NCI-H2171 treated with DMSO at 0.1 percent for 48 hours (cell line): Measurements from ENCODE around the gene COL9A1.

ENCODE experiments used
- DNase-seq: peaks from one replicate; lab custom pipeline; 2025; lab: John Stamatoyannopoulos, UW

The COL9A1 gene

GRCh38 chr6:70225055-70225454, 77.8 kb downstream of the COL9A1 start:
- DNase-seq, result no peak

GRCh38 chr6:70222439-70222749, 80.5 kb downstream of the COL9A1 start:
- no peak for DNase-seq

- no peak for DNase-seq
Measured at GRCh38 chr6:70221715-70222438, 81.0 kb downstream of the COL9A1 start.

- peak; percentile 61 for DNase-seq
Measured at GRCh38 chr6:70221025-70221714, 81.7 kb downstream of the COL9A1 start.

DNA sequence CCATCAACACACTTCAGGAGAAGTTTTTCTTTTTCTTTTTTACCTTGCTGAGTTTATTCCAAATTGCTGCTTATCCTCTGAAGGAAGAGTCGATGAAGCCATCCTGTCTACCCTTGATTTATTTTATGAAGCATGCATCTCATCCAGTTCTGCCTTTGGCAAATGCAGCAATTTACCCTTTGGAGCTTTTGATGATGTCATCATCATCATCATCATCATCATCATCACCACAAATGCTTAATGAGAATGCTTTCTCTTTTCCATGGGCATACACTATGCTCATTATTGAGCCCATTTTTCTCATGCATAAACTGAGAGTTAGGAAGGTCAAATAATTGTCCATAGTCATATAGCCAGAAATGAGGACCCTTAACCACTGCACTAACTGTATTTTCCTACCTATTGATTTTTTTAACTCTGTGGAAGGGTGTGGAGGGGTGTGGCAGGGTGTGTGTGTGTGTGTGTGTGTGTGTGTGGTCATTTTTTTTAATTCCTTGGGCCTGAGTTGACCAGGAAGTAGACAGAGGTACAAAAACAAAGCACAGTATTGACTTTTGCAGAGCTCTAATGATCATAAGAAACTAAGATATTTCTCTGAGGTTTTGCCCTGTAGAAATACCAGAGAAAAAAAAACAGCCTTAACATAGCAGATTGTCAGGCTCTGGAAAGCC, 82.8 kb downstream of the COL9A1 start:
- DNase-seq, result no peak

DNA sequence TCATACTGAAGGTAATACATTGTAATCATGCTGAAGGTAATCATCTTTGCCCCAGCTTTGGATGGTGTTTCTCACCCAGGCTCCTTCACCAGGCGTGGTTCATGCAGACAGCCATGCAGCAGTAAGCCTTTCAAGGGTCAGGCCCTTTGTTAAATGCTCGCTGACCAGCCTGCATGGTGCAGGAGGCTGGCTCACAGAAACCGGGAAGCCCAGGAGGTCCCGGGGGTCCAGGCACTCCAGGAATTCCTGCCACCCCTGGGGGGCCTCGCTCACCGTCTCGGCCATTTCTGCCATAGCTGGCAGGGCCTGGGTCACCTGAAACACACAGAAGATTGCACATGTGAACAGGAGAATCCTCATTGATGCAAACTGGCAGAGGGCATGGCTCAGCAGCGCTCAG, 86.1 kb downstream of the COL9A1 start:
- no peak for DNase-seq

DNA sequence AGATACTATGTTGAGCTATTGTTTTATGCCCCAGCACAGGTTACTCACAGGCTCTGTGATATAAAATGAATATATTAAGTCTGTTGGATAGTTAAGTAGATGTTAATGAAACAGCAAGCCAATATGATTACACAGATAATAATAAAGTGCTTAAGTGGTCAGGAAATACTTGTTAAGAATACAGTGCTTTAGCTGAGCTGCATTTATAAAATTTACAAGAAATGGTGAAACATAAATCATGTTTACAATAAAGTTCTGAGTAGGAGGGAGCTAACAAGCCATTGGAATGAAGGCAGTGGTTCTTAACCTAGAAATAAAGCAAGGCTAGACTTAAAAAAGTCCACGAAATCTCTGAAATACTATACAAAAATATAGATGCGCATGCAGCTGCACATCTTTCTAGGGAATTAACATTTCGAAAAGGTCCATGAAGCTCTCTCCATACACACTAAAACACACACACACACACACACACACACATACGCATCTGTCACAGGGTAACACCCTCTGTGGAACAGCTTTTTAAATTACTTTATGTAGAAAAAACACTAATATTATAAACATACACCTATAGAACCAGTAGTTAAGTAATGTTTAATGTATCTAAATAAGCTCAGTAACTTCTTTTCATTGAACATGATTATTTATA, 87.3 kb downstream of the COL9A1 start:
- DNase-seq, result no peak

GRCh38 chr6:70210462-70210861, 92.4 kb downstream of the COL9A1 start:
- DNase-seq, result peak; percentile 12

- DNase-seq, result no peak
Measured at GRCh38 chr6:70208235-70208790, 94.6 kb downstream of the COL9A1 start.

DNA sequence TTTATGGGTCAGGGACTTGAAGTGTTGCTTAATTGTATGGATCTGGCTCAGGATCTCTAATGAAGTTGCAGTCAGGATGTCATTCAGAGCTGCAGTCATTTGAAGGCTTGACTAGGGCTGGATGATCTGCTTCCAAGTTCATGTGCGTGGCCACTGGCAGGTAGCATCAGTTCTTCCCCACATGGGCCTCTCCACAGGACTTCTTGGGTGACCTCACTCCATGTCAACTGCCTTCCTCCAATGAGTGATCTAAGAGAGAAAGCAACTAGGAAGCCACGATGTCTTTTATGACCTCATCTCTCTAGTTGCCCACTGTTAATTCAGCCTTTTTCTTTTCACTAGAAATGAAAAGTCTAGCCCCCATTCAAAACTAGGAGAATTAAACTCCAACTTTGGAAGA, 104.1 kb downstream of the COL9A1 start:
- DNase-seq, result no peak

DNA sequence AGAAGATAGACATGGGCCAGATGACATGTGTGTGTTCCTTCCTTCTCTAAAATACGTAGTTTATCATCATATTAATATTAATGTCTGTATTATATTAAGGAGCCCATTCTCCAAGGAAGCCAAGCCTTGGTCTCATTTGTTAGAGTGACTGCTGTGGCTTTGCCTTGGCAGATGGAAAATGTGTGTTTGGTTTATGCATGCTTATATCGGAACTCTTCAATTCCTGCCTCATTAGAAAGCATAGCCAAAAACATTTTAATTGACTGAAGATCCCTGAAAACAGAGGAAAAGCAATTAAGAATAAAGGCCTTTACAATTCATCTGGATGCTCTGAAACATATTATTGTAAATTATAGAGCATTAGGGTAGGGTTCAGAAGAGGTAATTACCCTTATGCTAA, 106.4 kb downstream of the COL9A1 start:
- DNase-seq, result no peak

DNA sequence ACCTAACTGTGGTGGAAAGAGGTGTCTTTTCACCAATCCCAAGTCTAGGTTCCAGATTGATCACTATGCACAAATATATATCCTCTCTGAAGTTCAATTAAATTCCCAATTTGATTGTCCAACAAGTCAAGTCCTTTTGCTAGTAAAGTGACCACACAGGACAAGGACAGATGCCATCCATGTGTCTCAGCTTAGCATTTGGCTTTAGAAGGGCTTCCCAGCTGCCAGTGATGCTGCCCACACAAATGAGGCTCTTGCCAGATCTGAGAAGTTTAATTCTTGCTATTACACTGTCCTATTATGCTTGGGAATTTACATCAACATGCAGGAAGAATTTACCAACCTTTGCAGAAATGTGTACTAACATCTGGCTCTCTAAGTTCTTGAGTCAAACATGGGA, 108.5 kb downstream of the COL9A1 start:
- no peak for DNase-seq

GRCh38 chr6:70188202-70188601, 114.7 kb downstream of the COL9A1 start:
- no peak for DNase-seq

DNA sequence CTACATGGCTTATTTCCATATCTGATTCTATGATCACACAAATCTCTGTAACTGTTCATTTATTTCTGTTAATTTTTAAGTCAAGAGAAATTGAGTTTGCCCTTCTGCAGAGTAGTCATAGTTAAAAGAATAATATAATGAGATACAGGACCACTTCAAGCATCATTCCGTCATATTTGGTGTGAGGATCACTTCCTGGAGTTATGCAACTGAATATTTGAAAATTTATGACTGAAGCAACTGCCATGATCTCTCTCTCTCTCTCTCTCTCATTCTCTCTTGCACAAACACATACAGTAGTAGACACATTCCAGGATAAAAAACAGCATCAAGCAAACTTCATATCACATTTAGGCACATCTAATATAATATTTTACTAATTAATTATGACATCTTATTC, 116.4 kb downstream of the COL9A1 start:
- DNase-seq, result no peak

DNA sequence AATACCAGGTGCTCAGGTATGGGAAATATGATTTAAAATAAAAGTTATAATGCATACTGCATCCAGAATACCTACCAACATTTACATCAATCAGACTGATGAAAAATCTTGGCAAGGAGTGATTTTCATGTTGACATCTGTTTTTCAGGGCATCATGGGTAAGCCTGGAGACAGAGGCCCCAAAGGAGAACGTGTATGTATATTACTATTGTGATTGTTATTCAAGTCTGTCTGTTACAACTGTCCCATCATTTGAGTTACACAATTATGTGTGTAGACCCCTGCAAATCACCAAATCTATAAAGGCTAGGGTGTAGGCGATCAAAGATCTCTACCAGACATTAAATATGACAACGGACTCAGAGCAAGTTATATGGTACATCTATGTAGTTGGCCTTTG, 118.2 kb downstream of the COL9A1 start:
- DNase-seq, result no peak

DNA sequence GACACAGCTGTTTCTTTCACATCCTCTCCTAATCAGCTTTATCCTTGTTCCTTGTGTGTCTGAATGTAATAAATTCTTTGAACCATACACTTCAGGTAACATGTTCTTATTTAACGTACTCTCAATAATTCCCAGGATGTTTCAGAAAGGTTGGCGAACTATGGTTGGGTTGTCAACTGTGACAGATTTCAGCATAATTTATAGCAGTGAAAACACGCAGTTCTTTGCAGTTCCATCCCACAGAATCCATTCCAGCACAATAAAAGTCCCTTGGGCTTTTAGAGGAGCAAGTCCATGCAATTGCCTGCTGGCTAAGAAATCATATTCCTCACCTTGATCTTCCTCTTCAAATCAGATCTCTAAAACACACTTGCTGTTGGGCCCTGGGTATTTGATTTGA, 119.3 kb downstream of the COL9A1 start:
- DNase-seq, result peak; percentile 50

GRCh38 chr6:70180901-70181599, 121.8 kb downstream of the COL9A1 start:
- peak; percentile 46 for DNase-seq

GRCh38 chr6:70180183-70180900, 122.5 kb downstream of the COL9A1 start:
- DNase-seq, result no peak

GRCh38 chr6:70176842-70177550, 125.9 kb downstream of the COL9A1 start:
- no peak for DNase-seq

DNA sequence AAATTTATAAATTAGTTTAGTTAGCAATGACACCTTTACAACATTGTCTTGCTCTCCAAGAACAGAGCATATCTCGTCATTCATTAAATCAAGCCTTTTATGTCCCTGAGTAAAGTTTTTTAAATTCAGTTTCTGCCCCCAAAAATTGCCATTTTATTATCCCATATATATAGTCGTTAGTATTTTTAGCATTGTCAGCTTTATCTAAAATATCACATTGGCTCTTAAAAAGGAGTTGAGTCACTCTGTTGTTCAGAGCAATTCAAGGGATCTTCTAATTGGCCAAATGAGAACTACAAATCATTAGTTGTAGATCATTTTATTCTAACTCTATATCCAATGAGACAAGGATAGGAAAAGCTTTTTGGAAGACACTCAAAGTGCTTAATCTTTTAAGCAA, 127.1 kb downstream of the COL9A1 start:
- DNase-seq, result no peak

DNA sequence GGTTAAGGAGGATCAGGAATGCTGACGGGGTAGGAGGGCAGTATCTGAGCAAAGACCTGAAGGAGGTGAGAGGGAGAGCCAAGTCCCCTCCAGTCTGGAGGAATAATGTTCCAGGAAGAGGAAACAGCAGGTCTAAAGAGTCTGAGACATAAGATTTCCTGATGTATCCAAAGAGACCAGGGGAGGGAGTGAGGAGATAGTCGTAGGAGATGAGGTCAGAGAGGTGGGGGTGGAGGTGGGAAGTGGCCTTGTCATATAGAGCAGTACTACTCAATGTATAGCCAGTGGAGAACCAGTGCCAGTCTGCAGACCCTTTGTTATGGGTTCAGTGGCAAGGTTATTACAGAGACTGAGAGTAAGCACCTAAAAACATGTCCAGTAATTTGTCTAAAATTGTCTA, 130.6 kb downstream of the COL9A1 start:
- no peak for DNase-seq
